ENCODE results near the gene RRAGD. TPM values are rescaled to one million over a fixed set of nuclear protein-coding genes. Genes with fewer than 3 reads are reported as not detected.

The RRAGD gene
- total and polyA plus RNA-seq, 2 experiments from 2014 or later: not detected

GRCh38 chr6:89323511-89323971, 88.5 kb downstream of the RRAGD start:
- in situ Hi-C loops (cut with MboI): no loop called here
- 58 to 63% methylated on average over 3 of the region's 3 CpGs for WGBS, 2 experiments (ENCODE audit: low coverage in 1 of 2, low lambda C conversion rate in 2 of 2, missing lambda C conversion rate in 2 of 2)
- Histone ChIP-seq H3K4me1 (ENCODE audit: insufficient read depth) (no peaks in the 10 kb centered on the region), H3K27ac (no peak overlapping the region), H3K9me2 (ENCODE audit: insufficient read depth) (no peaks in the 10 kb centered on the region), H3K4me2 (ENCODE audit: unreplicated experiment) (no peak overlapping the region), H2AFZ (no peak overlapping the region), H3K9ac (no peak overlapping the region), H4K20me1 (ENCODE audit: insufficient read depth) (no peaks in the 10 kb centered on the region), H3K36me3 (ENCODE audit: low read depth) (peaks cover 10% of the 10 kb centered on the region), H3K4me3 (no peak overlapping the region), H3K9me3 (ENCODE audit: low read depth) (no peaks in the 10 kb centered on the region), H3K79me2 (ENCODE audit: insufficient read depth) (peaks cover 15% of the 10 kb centered on the region; the same call in 1 of the 2 replicates), H3F3A (ENCODE audit: insufficient read depth) (no peaks in the 10 kb centered on the region), H3K27me3 (replicated peaks; ENCODE audit: insufficient read depth) (no peaks in the 10 kb centered on the region)
- no peak for TF ChIP-seq EZH2phosphoT487 (IDR thresholded peaks at IDR 0.05; ENCODE audit: insufficient read depth, low read depth)
- TF ChIP-seq EZH2 (IDR thresholded peaks at IDR 0.05; ENCODE audit: insufficient read depth, poor library complexity, severe bottlenecking): no peak
- peak; percentile 12 for DNase-seq

GRCh38 chr6:89321131-89321970, 90.7 kb downstream of the RRAGD start:
- H4K20me1 ChIP-seq (ENCODE audit: insufficient read depth): no peaks in the 10 kb centered on the region
- DNase-seq: no peak
- no peaks in the 10 kb centered on the region for H3F3A ChIP-seq (ENCODE audit: insufficient read depth)
- no peaks in the 10 kb centered on the region for H3K27me3 ChIP-seq (replicated peaks; ENCODE audit: insufficient read depth)
- peaks cover 16% of the 10 kb centered on the region; the same call in 1 of the 2 replicates for H3K79me2 ChIP-seq (ENCODE audit: insufficient read depth)
- H3K4me1 ChIP-seq (ENCODE audit: insufficient read depth): no peaks in the 10 kb centered on the region
- no peak overlapping the region for H3K27ac ChIP-seq
- H3K9ac ChIP-seq: no peak overlapping the region
- 88 to 89% methylated on average over 9 of the region's 9 CpGs for WGBS, 2 experiments (ENCODE audit: low coverage in 1 of 2, low lambda C conversion rate in 2 of 2, missing lambda C conversion rate in 2 of 2)
- in situ Hi-C loops (cut with MboI): no loop called here
- H3K9me2 ChIP-seq (ENCODE audit: insufficient read depth): no peaks in the 10 kb centered on the region
- no peaks in the 10 kb centered on the region for H3K9me3 ChIP-seq (ENCODE audit: low read depth)
- H2AFZ ChIP-seq: no peak overlapping the region
- H3K4me3 ChIP-seq: no peak overlapping the region
- TF ChIP-seq EZH2 (IDR thresholded peaks at IDR 0.05; ENCODE audit: insufficient read depth, poor library complexity, severe bottlenecking): no peak
- TF ChIP-seq EZH2phosphoT487 (IDR thresholded peaks at IDR 0.05; ENCODE audit: insufficient read depth, low read depth): no peak
- no peak overlapping the region for H3K4me2 ChIP-seq (ENCODE audit: unreplicated experiment)
- no peaks in the 10 kb centered on the region for H3K36me3 ChIP-seq (ENCODE audit: low read depth)

GRCh38 chr6:89320012-89320559, 92.0 kb downstream of the RRAGD start:
- TF ChIP-seq EZH2phosphoT487 (IDR thresholded peaks at IDR 0.05; ENCODE audit: insufficient read depth, low read depth): no peak
- no peak for TF ChIP-seq EZH2 (IDR thresholded peaks at IDR 0.05; ENCODE audit: insufficient read depth, poor library complexity, severe bottlenecking)
- in situ Hi-C loops (cut with MboI): no loop called here
- 89 to 91% methylated on average over 6 of the region's 6 CpGs for WGBS, 2 experiments (ENCODE audit: low coverage in 1 of 2, low lambda C conversion rate in 2 of 2, missing lambda C conversion rate in 2 of 2)

GRCh38 chr6:89317067-89317466, 95.0 kb downstream of the RRAGD start:
- DNase-seq: no peak
- H3K4me2 ChIP-seq (ENCODE audit: unreplicated experiment): no peak overlapping the region
- H3K79me2 ChIP-seq (ENCODE audit: insufficient read depth): peaks cover 16% of the 10 kb centered on the region; the same call in 1 of the 2 replicates
- H3K9me3 ChIP-seq (ENCODE audit: low read depth): no peaks in the 10 kb centered on the region
- no peak overlapping the region for H2AFZ ChIP-seq
- H3K27ac ChIP-seq: no peak overlapping the region
- H3F3A ChIP-seq (ENCODE audit: insufficient read depth): peaks cover 35% of the 10 kb centered on the region
- H3K36me3 ChIP-seq (ENCODE audit: low read depth): no peaks in the 10 kb centered on the region
- no peaks in the 10 kb centered on the region for H3K9me2 ChIP-seq (ENCODE audit: insufficient read depth)
- in situ Hi-C loops (cut with MboI): no loop called here
- no peak overlapping the region for H3K9ac ChIP-seq
- H3K27me3 ChIP-seq (replicated peaks; ENCODE audit: insufficient read depth): no peaks in the 10 kb centered on the region
- no peaks in the 10 kb centered on the region for H4K20me1 ChIP-seq (ENCODE audit: insufficient read depth)
- H3K4me3 ChIP-seq: no peak overlapping the region
- TF ChIP-seq EZH2phosphoT487 (IDR thresholded peaks at IDR 0.05; ENCODE audit: insufficient read depth, low read depth) (no peak), EZH2 (IDR thresholded peaks at IDR 0.05; ENCODE audit: insufficient read depth, poor library complexity, severe bottlenecking) (no peak)
- H3K4me1 ChIP-seq (ENCODE audit: insufficient read depth): peaks cover 18% of the 10 kb centered on the region

More at GRCh38 chr6:89320012-89320559, 92.0 kb downstream of the RRAGD start:
- Histone ChIP-seq H3K27me3 (replicated peaks; ENCODE audit: insufficient read depth) (no peaks in the 10 kb centered on the region), H2AFZ (no peak overlapping the region), H3K9me2 (ENCODE audit: insufficient read depth) (no peaks in the 10 kb centered on the region), H4K20me1 (ENCODE audit: insufficient read depth) (no peaks in the 10 kb centered on the region), H3K27ac (no peak overlapping the region), H3K4me3 (no peak overlapping the region), H3K9ac (no peak overlapping the region), H3K4me1 (ENCODE audit: insufficient read depth) (no peaks in the 10 kb centered on the region), H3K79me2 (ENCODE audit: insufficient read depth) (peaks cover 16% of the 10 kb centered on the region; the same call in 1 of the 2 replicates), H3K9me3 (ENCODE audit: low read depth) (no peaks in the 10 kb centered on the region), H3K4me2 (ENCODE audit: unreplicated experiment) (no peak overlapping the region), H3K36me3 (ENCODE audit: low read depth) (no peaks in the 10 kb centered on the region), H3F3A (ENCODE audit: insufficient read depth) (peaks cover 5% of the 10 kb centered on the region; the same call in 1 of the 2 replicates)
- no peak for DNase-seq

Data from GM23248 (cell line).